HEK293T (cell line): ENCODE results near the gene CHRD.

Source experiments
- ARNT ChIP-seq: fragments of 450-650 bp; IDR thresholded peaks from 2 replicates; pipeline ENCODE4 v1.6.1; 2017; ENCODE audit warnings: mild to moderate bottlenecking
- BHLHE40 ChIP-seq: fragments of 450-650 bp; IDR thresholded peaks from 2 replicates; pipeline ENCODE4 v1.6.1; 2016; ENCODE audit warnings: mild to moderate bottlenecking, moderate library complexity, borderline replicate concordance
- ELF4 ChIP-seq: fragments of 450-650 bp; IDR thresholded peaks from 2 replicates; pipeline ENCODE4 v1.6.1; 2017; ENCODE audit warnings: antibody characterized with exemption
- FOXA1 ChIP-seq: fragments of 450-650 bp; IDR thresholded peaks from 2 replicates; pipeline ENCODE4 v1.6.1; 2016; ENCODE audit warnings: mild to moderate bottlenecking
- FOXM1 ChIP-seq: fragments of 450-650 bp; IDR thresholded peaks from 2 replicates; pipeline ENCODE4 v1.6.1; 2017; ENCODE audit warnings: mild to moderate bottlenecking, borderline replicate concordance
- HDGF ChIP-seq: fragments of 450-650 bp; IDR thresholded peaks from 2 replicates; pipeline ENCODE4 v1.6.1; 2017; ENCODE audit warnings: antibody characterized with exemption, borderline replicate concordance
- L3MBTL2 ChIP-seq: fragments of 450-650 bp; conservative IDR thresholded peaks from 2 replicates; pipeline ENCODE4 v1.6.1; 2016; ENCODE audit warnings: mild to moderate bottlenecking
- SP1 ChIP-seq: fragments of 450-650 bp; IDR thresholded peaks from 2 replicates; pipeline ENCODE4 v1.6.1; 2017
- SUZ12 ChIP-seq: fragments of 450-650 bp; IDR thresholded peaks from 2 replicates; pipeline ENCODE4 v1.6.1; 2016; ENCODE audit warnings: mild to moderate bottlenecking
- TARDBP ChIP-seq: fragments of 450-650 bp; IDR thresholded peaks from 2 replicates; pipeline ENCODE4 v1.6.1; 2016
- ZNF384 ChIP-seq: fragments of 450-650 bp; IDR thresholded peaks from 2 replicates; pipeline ENCODE4 v1.6.1; 2016
- TF ChIP-seq, protein P1 (sequence below): fragments of 450-650 bp; IDR thresholded peaks from 2 replicates; pipeline ENCODE4 v1.6.1; 2016

DNA sequence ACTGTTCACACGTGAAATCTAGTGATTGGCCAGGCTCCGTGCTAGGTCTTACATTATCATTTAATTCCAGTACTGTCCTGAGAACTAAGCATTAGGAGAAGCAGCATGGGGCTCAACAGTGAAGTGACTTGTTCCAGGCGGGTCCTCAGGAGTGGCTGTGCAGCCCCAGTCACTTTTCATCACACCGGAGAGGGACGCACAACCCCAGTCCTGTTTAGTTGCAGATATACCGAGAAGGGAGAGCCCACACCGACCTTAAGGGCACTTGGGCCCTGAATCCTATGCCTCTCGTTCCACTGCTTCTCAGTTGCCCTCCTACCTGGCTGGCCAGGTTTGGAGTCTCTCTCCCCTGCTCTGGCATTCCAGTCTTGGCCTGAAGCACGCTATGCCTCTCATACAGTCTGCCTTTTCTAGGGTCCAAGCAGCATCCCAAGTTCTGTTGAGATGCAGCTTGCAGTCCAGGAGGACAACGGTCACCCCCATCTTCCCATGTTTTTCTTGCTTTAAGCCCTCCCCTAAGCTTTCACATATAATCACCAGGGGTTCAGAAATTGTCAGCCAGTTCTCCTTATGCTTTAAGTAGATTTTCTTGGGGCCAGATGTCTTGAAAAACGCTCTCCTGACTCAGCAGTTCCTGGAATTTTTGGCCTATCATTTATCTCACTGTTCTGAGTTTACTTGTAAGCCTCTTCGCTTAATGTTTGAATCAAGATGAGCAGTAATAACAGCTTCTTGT is 32.4 kb upstream of the CHRD start:
- TF ChIP-seq ARNT = no peak
- TF ChIP-seq SUZ12 = no peak
- no peak for TF ChIP-seq L3MBTL2
- TF ChIP-seq FOXA1 = no peak
- TF ChIP-seq ELF4 = no peak
- TF ChIP-seq ZNF384 = no peak
- TF ChIP-seq, protein P1, sequence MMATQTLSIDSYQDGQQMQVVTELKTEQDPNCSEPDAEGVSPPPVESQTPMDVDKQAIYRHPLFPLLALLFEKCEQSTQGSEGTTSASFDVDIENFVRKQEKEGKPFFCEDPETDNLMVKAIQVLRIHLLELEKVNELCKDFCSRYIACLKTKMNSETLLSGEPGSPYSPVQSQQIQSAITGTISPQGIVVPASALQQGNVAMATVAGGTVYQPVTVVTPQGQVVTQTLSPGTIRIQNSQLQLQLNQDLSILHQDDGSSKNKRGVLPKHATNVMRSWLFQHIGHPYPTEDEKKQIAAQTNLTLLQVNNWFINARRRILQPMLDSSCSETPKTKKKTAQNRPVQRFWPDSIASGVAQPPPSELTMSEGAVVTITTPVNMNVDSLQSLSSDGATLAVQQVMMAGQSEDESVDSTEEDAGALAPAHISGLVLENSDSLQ = no peak
- no peak for TF ChIP-seq FOXM1
- no peak for TF ChIP-seq TARDBP
- TF ChIP-seq BHLHE40 = no peak
- TF ChIP-seq SP1 = no peak
- no peak for TF ChIP-seq HDGF
